ENCODE data around the gene KIAA1328. TPM values are rescaled to one million over a fixed set of nuclear protein-coding genes. Genes with fewer than 3 reads are reported as not detected.

Gene KIAA1328
- total and polyA plus RNA-seq, 4 donors, result 0.95 to 7.4 (median 2.9) TPM

DNA sequence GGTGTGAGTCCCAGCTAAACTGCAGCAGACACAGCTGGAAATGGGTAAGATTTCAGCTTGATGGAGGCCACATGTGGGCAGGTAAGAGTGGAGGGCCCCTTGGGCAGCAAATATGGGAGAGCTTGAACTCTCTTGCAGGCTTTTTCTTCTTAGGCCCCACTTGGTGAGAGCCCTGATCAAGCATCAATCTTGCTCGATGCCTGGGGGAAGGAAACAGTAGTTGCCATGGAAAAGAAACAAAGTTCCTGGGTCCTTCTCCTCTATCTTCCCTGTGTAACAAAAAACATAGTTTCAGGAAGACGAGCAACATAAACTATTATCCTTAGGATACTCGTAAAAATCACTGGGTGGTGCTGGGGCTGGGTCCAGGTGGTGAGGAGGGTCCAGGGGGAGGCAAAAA lies 42.9 kb downstream of the KIAA1328 start:
- H3K9ac ChIP-seq (ENCODE audit: low read depth in 1 of 2, low read length in 2 of 2), result no peak overlapping the region
- H3K27me3 ChIP-seq (ENCODE audit: control insufficient read depth in 4 of 4, insufficient read depth in 4 of 4, low read length in 3 of 4), result no peaks in the 10 kb centered on the region
- TF ChIP-seq RAD21 (IDR thresholded peaks at IDR 0.05), result no peak
- TF ChIP-seq CTCF (IDR thresholded peaks at IDR 0.05; ENCODE audit: low read depth, low read length, missing input control), result no peak
- TF ChIP-seq HNF4G (IDR thresholded peaks at IDR 0.05), result no peak
- no peak for TF ChIP-seq ATF3 (IDR thresholded peaks at IDR 0.05)
- TF ChIP-seq, protein P1, sequence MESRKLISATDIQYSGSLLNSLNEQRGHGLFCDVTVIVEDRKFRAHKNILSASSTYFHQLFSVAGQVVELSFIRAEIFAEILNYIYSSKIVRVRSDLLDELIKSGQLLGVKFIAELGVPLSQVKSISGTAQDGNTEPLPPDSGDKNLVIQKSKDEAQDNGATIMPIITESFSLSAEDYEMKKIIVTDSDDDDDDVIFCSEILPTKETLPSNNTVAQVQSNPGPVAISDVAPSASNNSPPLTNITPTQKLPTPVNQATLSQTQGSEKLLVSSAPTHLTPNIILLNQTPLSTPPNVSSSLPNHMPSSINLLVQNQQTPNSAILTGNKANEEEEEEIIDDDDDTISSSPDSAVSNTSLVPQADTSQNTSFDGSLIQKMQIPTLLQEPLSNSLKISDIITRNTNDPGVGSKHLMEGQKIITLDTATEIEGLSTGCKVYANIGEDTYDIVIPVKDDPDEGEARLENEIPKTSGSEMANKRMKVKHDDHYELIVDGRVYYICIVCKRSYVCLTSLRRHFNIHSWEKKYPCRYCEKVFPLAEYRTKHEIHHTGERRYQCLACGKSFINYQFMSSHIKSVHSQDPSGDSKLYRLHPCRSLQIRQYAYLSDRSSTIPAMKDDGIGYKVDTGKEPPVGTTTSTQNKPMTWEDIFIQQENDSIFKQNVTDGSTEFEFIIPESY (IDR thresholded peaks at IDR 0.05), result no peak
- TF ChIP-seq, protein P2, sequence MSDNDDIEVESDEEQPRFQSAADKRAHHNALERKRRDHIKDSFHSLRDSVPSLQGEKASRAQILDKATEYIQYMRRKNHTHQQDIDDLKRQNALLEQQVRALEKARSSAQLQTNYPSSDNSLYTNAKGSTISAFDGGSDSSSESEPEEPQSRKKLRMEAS (IDR thresholded peaks at IDR 0.05), result no peak
- TF ChIP-seq FOXA2 (IDR thresholded peaks at IDR 0.05), result no peak
- no peak for TF ChIP-seq RXRA (IDR thresholded peaks at IDR 0.05)
- no peak for TF ChIP-seq REST (IDR thresholded peaks at IDR 0.05)
- TF ChIP-seq JUND (IDR thresholded peaks at IDR 0.05), result no peak
- no peak for TF ChIP-seq NR2F2 (IDR thresholded peaks at IDR 0.05)
- TF ChIP-seq EGR1 (IDR thresholded peaks at IDR 0.05; ENCODE audit: low read depth in 2 of 2), result no peak
- TF ChIP-seq FOXA1 (IDR thresholded peaks at IDR 0.05), result no peak
- no peak for TF ChIP-seq HNF4A (conservative IDR thresholded peaks at IDR 0.05)
- no peak for TF ChIP-seq YY1 (IDR thresholded peaks at IDR 0.05)
- no peak for TF ChIP-seq GABPA (IDR thresholded peaks at IDR 0.05 in 1 of 2, conservative IDR thresholded peaks at IDR 0.05 in 1 of 2)
- TF ChIP-seq TAF1 (conservative IDR thresholded peaks at IDR 0.05), result no peak
- TF ChIP-seq SP1 (IDR thresholded peaks at IDR 0.05), result no peak
- H3K9me3 ChIP-seq (ENCODE audit: control insufficient read depth in 4 of 4, low read length in 3 of 4), result no peaks in the 10 kb centered on the region
- H3K27ac ChIP-seq (ENCODE audit: low read depth in 1 of 2, low read length in 2 of 2), result no peak overlapping the region
- no peak overlapping the region for H3K4me3 ChIP-seq (ENCODE audit: low read depth in 1 of 3, low read length in 3 of 3)
- no peaks in the 10 kb centered on the region for H3K36me3 ChIP-seq (ENCODE audit: control insufficient read depth in 4 of 4, insufficient read depth in 3 of 4, low read depth in 1 of 4, low read length in 3 of 4)
- no peak for DNase-seq (ENCODE audit: low spot score)
- 84% methylated on average over 3 of the region's 3 CpGs for WGBS
- no peaks in the 10 kb centered on the region for H3K4me1 ChIP-seq (ENCODE audit: control insufficient read depth in 4 of 4, insufficient read depth in 4 of 4, low read length in 3 of 4)
